A549 treated with GW870086 at 1 μM for 4 hours (cell line): ENCODE results near the gene TRIM49D2. TPM values are rescaled to one million over a fixed set of nuclear protein-coding genes. Genes with fewer than 3 reads are reported as not detected.

Source experiments
- total RNA-seq: library from RNA; stranded (reverse); fragments of 200-300 nt; extraction: Qiagen RNA extraction; gene quantifications from 5 replicates; pipeline ENCODE4 v1.2.3, GENCODE V29; 2022; ENCODE audit warnings: low read depth

The TRIM49D2 gene, protein sequence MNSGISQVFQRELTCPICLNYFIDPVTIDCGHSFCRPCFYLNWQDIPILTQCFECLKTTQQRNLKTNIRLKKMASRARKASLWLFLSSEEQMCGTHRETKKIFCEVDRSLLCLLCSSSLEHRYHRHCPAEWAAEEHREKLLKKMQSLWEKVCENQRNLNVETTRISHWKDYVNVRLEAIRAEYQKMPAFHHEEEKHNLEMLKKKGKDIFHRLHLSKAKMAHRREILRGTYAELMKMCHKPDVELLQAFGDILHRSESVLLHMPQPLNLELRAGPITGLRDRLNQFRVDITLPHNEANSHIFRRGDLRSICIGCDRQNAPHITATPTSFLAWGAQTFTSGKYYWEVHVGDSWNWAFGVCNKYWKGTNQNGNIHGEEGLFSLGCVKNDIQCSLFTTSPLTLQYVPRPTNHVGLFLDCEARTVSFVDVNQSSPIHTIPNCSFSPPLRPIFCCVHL
- 0.19 to 0.23 TPM in 2 of 5 replicates, not detected in the others for total RNA-seq

DNA sequence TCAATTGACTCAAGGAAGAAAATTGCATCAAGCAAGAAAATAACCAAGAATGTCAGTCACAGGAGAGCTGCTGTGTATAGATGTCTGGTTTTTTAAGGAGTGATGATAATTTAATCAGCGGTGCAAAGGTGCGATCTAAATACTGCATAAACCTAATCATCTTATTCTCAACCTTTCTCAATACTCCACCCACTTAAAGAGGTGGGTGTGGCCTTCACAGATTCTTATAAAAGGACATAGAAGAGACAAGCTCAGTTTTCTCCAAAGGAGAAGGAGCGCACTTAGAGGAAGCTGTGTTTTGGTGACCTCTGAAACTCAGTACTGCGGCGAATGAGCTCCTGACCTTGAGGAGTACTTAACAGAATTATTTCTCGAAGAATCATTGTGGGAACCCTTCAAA is at the start of gene TRIM49D2:
TSS of gene TRIM49D2 (plus strand) at position 301 of the 400 bp plus-strand sequence. CDS start 2,698 bp downstream, outside the sequence.

DNA sequence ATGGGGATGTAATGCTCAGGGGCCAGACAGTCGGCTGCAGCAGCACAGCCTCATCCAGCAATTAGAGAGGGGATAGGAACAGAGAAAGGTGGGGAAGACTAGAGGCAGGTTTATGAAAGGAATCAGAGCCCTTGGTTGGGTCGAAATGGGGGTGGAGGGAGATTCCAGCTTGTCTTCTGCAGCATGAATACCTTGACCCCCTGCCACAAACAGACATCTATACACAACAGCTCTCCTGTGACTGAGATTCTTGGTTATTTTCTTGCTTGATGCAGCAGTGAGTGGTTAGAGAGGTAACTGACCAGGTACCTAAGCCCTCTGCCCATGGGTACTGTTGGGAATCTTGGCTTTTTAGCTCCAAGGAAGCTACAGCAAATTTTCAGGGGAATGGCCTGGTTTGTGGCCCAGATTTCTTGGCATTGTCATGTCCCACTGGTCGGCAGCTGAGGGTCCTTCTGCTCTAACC is 1.6 kb upstream of the TRIM49D2 start, which contains the start of gene TRIM49D1:
TSS of gene TRIM49D1 (minus strand) at position 51 of the 466 bp plus-strand sequence. CDS start 4,535 bp downstream, outside the sequence.

DNA sequence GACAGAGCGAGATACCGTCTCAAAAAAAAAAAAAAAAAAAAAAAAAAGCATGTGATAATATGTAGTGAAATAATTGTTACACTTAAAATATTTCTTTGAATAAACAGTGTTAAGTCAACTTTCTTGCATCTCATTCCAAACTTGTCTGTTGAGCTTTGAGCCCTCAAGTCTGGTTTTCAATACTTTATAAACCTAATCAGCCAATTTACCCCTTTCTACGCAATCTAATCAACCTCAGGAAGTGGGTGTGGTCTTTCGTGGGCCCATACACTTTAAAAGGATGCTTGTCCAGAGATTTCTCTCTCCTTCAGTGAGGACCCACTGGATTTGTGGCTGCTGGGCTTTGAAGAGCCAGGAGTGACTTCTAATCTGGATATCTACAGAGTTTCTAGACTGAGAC is 41.9 kb downstream of the TRIM49D2 start, which contains the start of gene TRIM64:
TSS of gene TRIM64 (plus strand) at position 301 of the 400 bp plus-strand sequence. CDS start 2,467 bp downstream, outside the sequence.

Other genes starting within 250 kb of the TRIM49D2 start
- not detected in 5 replicates for gene TRIM77, start 213.8 kb upstream of the TRIM49D2 start, total RNA-seq
- 0.07 TPM in 1 of 5 replicates, not detected in the others for gene TRIM49, start 115.5 kb upstream of the TRIM49D2 start, total RNA-seq
- not detected in 5 replicates for gene TRIM64B, start 45.6 kb upstream of the TRIM49D2 start, total RNA-seq
- 0.07 to 0.39 TPM (median 0.22 TPM) in 5 replicates for gene TRIM49D1, start 1.8 kb upstream of the TRIM49D2 start, total RNA-seq
- not detected in 5 replicates for gene TRIM64, start 42.0 kb downstream of the TRIM49D2 start, total RNA-seq
- gene TRIM49C, start 107.0 kb downstream of the TRIM49D2 start, total RNA-seq, result not detected in 5 replicates
- gene UBTFL1, start 161.9 kb downstream of the TRIM49D2 start, total RNA-seq, result not detected in 5 replicates
- not detected in 5 replicates for gene NAALAD2, start 210.6 kb downstream of the TRIM49D2 start, total RNA-seq